PFSK-1 (cell line): ENCODE measurements around the gene C20orf96.

ENCODE experiments used
- FOXP2 ChIP-seq: optimal IDR thresholded peaks from 2 replicates; pipeline ENCODE3; 2011; ENCODE audit warnings: borderline replicate concordance, control low read depth, inconsistent platforms; ENCODE audit not compliant: insufficient read depth; ENCODE audit errors: extremely low read length, extremely low read depth
- POLR2AphosphoS5 ChIP-seq: IDR thresholded peaks from 2 replicates; pipeline ENCODE4 v1.6.1; 2012; ENCODE audit warnings: low read depth, mild to moderate bottlenecking, control low read depth, low read length, moderate library complexity
- SIN3A ChIP-seq: IDR thresholded peaks from 2 replicates; pipeline ENCODE4 v1.6.1; 2012; ENCODE audit warnings: mild to moderate bottlenecking, low read length, moderate library complexity, borderline replicate concordance; ENCODE audit not compliant: insufficient read depth
- TAF1 ChIP-seq: IDR thresholded peaks from 2 replicates; pipeline ENCODE4 v1.6.1; 2012; ENCODE audit warnings: low read length, control low read depth, borderline replicate concordance; ENCODE audit not compliant: insufficient read depth
- TF ChIP-seq, protein P1 (sequence below), 2 experiments: IDR thresholded peaks; 2 replicates each; pipeline versions ENCODE4 v1.6.1 to v1.8.0; 2011 to 2012; ENCODE audit warnings: low read depth in 2 of 2, low read length in 2 of 2, control low read depth in 1 of 2, inconsistent platforms in 1 of 2, mild to moderate bottlenecking in 1 of 2, moderate library complexity in 1 of 2; ENCODE audit not compliant: insufficient read depth in 1 of 2

The C20orf96 gene

DNA sequence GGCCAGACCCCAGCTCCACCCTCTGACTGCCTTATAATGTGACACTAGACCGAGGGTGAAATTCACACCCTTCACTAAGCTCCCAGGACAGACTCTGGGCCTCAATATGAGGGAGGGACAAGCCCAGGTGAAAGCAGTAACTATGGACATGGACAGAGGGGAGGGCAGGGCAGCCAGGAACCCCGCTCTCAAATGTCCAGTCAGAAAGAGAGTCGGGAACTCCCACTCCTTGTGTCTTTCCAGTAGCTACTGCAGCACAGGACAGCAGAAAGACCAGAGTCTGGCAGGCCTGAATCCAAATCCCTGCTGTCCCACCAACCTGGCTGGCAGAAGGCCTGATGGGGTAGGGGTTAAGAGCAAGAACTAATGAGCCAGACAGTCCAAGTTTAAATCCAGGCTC lies 6.4 kb downstream of the C20orf96 start:
- no peak for TF ChIP-seq FOXP2
- no peak for TF ChIP-seq POLR2AphosphoS5
- TF ChIP-seq, protein P1, sequence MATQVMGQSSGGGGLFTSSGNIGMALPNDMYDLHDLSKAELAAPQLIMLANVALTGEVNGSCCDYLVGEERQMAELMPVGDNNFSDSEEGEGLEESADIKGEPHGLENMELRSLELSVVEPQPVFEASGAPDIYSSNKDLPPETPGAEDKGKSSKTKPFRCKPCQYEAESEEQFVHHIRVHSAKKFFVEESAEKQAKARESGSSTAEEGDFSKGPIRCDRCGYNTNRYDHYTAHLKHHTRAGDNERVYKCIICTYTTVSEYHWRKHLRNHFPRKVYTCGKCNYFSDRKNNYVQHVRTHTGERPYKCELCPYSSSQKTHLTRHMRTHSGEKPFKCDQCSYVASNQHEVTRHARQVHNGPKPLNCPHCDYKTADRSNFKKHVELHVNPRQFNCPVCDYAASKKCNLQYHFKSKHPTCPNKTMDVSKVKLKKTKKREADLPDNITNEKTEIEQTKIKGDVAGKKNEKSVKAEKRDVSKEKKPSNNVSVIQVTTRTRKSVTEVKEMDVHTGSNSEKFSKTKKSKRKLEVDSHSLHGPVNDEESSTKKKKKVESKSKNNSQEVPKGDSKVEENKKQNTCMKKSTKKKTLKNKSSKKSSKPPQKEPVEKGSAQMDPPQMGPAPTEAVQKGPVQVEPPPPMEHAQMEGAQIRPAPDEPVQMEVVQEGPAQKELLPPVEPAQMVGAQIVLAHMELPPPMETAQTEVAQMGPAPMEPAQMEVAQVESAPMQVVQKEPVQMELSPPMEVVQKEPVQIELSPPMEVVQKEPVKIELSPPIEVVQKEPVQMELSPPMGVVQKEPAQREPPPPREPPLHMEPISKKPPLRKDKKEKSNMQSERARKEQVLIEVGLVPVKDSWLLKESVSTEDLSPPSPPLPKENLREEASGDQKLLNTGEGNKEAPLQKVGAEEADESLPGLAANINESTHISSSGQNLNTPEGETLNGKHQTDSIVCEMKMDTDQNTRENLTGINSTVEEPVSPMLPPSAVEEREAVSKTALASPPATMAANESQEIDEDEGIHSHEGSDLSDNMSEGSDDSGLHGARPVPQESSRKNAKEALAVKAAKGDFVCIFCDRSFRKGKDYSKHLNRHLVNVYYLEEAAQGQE (IDR thresholded peaks at IDR 0.05; ENCODE audit: insufficient read depth in 1 of 2, low read depth in 2 of 2, low read length in 2 of 2), result no peak

DNA sequence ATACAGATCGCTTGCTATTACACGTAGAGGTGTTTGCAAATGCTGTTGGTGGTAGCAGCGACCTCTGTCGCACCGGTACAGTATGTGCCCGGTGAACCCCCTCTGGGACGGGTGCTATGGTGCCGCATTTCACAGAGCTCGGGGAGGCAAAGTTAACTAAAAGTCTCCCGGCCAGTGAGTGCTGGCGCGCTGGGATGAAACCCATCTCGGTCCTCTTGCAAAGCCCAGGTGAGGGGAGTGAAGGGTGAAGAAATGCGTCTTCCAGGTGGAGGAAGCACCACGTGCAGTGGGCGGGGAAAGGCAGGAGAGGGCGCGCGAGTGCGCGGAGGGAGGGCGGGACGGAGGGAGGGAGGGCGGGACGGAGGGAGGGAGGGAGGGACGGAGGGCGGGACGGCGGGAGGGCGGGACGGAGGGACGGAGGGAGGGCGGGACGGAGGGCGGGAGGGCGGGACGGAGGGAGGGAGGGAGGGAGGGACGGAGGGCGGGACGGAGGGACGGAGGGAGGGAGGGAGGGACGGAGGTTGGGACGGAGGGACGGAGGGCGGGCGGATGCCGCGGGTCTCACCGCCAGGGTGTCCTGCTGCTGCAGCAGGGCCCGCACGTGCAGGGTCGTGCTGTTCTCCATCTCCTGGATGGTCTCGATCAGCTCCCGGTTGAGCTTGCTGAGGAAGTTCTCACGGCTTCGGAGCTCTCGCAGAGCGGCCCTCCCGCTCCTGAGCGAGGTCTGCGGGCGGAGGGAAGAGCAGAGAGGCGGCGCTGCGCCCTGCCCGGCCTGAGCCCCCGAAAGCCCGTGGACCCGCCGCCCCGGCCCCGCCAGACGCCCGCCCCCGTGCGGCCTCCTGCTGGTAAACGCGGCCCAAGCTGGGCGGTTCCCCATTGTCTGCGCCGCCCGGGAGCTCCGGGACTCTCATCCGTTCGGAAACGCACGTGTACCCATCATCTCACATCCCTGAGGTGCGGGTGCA lies 11.7 kb downstream of the C20orf96 start:
- TF ChIP-seq SIN3A (no peak), FOXP2 (no peak), POLR2AphosphoS5 (no peak), TAF1 (no peak)
- TF ChIP-seq, protein P1 (IDR thresholded peaks at IDR 0.05; ENCODE audit: insufficient read depth in 1 of 2, low read depth in 2 of 2, low read length in 2 of 2), result no peak

DNA sequence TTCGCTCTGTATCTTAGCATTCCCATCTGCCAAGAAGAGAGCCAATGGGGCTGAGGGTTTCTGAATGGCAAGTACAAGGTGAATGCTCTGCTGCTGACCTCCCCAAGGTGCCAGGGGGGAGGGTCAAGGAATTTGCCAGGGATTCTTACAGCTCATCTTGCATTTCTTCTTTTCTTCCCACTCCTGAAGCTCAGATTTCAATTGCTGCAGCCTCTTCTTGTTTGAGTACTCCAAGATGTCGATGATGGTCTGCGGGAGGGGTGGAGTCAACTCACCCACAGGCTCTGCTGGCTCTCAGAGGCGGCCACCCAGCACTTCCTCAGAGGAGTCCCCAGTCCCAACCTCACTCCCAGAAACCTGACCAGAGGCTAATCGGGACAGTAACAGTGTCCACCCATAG lies 12.4 kb downstream of the C20orf96 start:
- TF ChIP-seq FOXP2 (no peak), POLR2AphosphoS5 (no peak), SIN3A (no peak)

DNA sequence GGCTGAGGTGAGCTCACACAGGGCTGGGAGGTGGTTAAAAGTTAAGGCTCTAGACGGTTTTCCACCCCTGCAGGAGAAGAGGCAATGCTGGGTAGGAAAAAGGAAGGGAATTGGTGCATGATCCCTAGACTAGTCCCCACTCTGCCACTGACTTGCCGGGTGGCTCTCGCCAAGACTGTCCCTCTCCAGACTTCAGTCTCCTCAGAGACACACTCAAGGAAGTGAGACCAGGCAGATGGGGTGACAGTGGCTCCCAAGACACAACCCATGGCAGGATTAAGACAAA lies 13.1 kb downstream of the C20orf96 start:
- no peak for TF ChIP-seq POLR2AphosphoS5
- TF ChIP-seq, protein P1 (IDR thresholded peaks at IDR 0.05; ENCODE audit: insufficient read depth in 1 of 2, low read depth in 2 of 2, low read length in 2 of 2), result no peak
- TF ChIP-seq TAF1, result no peak
- no peak for TF ChIP-seq SIN3A
- TF ChIP-seq FOXP2, result no peak

DNA sequence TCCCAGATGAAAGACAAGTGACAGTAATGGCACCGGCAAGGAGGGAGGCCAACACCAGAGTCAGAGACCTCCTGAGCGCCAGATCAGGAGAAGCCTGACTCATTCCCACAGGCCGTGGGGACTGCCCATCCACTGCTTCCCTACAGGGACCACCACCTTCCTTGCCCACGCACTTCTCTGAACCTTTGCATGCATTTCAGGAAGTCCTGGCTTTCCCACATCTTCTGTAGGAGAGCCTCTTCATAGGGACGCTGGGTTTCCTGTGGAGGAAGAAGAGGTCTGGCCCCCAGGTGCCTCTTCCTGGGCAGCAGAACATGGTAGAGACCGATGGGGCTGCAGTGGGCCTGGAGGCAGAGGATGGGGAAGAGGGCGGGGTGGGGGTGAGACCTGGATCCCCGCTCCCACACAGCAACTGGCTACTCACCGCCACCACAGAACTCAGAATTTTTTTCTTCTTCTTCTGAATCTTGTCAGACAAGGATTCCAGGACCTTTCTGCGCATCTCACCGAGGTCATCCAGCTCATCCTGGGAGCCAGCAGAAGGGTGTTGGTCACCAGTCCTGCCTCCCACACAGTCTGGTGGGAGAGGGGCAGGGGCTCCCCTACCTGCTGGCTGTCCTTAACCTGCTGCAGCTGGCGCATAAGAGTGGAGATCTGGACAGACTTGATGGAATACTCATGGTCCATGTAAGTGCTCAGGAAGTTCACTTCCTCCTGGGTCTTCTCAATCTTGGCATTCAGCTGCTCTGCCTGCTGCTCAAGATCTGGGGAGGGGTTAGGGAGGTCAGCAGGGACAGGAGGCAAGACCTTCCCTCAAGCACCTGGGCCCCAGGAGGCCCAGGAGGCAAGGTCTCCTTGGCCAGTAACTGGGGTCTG lies 13.7 kb downstream of the C20orf96 start:
- TF ChIP-seq, protein P1 (IDR thresholded peaks at IDR 0.05; ENCODE audit: insufficient read depth in 1 of 2, low read depth in 2 of 2, low read length in 2 of 2), result no peak
- no peak for TF ChIP-seq SIN3A
- TF ChIP-seq POLR2AphosphoS5, result no peak
- no peak for TF ChIP-seq TAF1
- no peak for TF ChIP-seq FOXP2
